AG04449 (cell line): ENCODE results near the gene SLC45A3.

Experiments
- CTCF ChIA-PET: fragments of 350-600 bp; formaldehyde crosslinking; extraction: SDS; loops from one replicate; lab custom pipeline; 2021; ENCODE audit warnings: antibody characterized with exemption; lab: Yijun Ruan, JAX
- POLR2A ChIA-PET: fragments of 400-600, 350-600 bp; formaldehyde crosslinking; extraction: SDS; loops from one replicate; lab custom pipeline; 2020; ENCODE audit warnings: antibody characterized with exemption, inconsistent platforms; lab: Yijun Ruan, JAX
- DNase-seq: peaks from one replicate; pipeline ENCODE4 v3.0.0-alpha.2; 2010; ENCODE audit warnings: low read depth, low spot score
- H3K4me3 ChIP-seq: 2 replicates; pipeline ENCODE4 v1.5.1; 2011; ENCODE audit warnings: low read depth, mild to moderate bottlenecking, control low read depth, low read length
- CTCF ChIP-seq: IDR thresholded peaks from one replicate; pipeline ENCODE4 v1.5.1; 2011; ENCODE audit warnings: mild to moderate bottlenecking, moderate library complexity, low read length, control low read depth, inconsistent platforms; ENCODE audit not compliant: insufficient read depth; ENCODE audit errors: missing control alignments

The SLC45A3 gene

GRCh38 chr1:205693421-205693991 lies 13.2 kb upstream of the SLC45A3 start:
- no peak for DNase-seq
- TF ChIP-seq CTCF: no peak
- ChIA-PET POLR2A (no interaction called here), CTCF (interaction anchor here (12.8 kb wide), 1 partner anchor 18 kb away, joined by 141 read pairs; no protein-coding TSS in a partner anchor)
- H3K4me3 ChIP-seq: no peak overlapping the region

DNA sequence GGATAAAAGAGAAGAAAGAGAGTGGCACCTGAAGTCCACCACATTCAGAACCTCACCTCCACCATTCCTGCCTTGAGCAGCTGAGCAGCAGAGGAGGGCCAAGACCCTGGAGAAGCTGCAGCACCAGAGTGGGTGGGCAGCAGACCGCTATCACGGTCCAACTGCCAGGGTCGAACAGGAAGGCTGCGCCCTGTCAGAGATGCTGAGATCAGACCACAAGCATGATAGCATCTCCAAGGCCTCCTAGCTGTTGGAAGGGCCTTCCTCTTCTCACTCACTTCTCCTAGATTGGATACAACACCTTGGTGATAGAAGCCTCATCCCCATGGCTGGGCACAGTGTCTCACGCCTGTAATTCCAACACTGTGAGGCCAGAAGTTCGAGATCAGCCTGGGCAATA lies 12.1 kb upstream of the SLC45A3 start:
- ChIA-PET CTCF (interaction anchor here (1.3 to 12.8 kb wide), 2 partner anchors 19 to 34 kb away, joined by 4 to 141 read pairs; no protein-coding TSS in a partner anchor), POLR2A (no interaction called here)
- H3K4me3 ChIP-seq: no peak overlapping the region
- no peak for TF ChIP-seq CTCF
- no peak for DNase-seq

DNA sequence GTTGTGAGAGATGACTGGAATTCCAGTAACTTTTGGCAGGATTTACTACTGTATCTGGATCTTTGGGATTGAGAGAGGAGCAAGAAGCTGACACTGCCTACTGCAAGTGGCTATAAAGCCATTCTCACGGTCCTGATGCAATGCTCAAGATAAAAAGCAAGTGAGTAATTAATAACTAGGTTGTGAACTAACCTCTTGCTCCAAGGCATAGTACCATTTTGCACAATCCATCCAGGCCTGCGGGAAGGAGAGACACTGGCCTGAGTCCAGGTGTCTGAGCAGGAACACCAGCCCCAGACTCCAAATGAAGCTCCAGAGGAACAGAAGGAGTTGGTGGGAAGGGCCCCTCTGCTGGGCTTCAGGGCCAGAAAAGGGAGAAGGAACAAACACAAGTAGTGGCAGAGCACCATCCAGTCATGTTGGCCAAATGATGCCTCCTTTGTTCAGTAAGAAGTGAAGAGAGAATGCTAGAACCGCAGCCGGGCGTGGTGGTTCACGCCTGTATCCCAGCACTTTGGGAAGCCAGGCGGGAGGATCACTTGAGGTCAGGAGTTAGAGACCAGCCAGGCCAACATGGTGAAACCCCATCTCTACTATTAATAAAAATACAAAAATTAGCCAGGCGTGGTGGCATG lies 9.9 kb upstream of the SLC45A3 start:
- TF ChIP-seq CTCF: no peak
- CTCF ChIA-PET: interaction anchor here (4.3 to 5.7 kb wide), 2 partner anchors 20 to 32 kb away, joined by 24 to 44 read pairs; no protein-coding TSS in a partner anchor
- no peak for DNase-seq
- POLR2A ChIA-PET: no interaction called here
- no peak overlapping the region for H3K4me3 ChIP-seq

GRCh38 chr1:205689479-205689878 lies 9.2 kb upstream of the SLC45A3 start:
- CTCF ChIA-PET: interaction anchor here (0.8 to 5.7 kb wide), 3 partner anchors 21 to 98 kb away, joined by 3 to 44 read pairs (median 24); no protein-coding TSS in a partner anchor
- TF ChIP-seq CTCF: no peak
- H3K4me3 ChIP-seq: no peak overlapping the region
- POLR2A ChIA-PET: no interaction called here
- no peak for DNase-seq

DNA sequence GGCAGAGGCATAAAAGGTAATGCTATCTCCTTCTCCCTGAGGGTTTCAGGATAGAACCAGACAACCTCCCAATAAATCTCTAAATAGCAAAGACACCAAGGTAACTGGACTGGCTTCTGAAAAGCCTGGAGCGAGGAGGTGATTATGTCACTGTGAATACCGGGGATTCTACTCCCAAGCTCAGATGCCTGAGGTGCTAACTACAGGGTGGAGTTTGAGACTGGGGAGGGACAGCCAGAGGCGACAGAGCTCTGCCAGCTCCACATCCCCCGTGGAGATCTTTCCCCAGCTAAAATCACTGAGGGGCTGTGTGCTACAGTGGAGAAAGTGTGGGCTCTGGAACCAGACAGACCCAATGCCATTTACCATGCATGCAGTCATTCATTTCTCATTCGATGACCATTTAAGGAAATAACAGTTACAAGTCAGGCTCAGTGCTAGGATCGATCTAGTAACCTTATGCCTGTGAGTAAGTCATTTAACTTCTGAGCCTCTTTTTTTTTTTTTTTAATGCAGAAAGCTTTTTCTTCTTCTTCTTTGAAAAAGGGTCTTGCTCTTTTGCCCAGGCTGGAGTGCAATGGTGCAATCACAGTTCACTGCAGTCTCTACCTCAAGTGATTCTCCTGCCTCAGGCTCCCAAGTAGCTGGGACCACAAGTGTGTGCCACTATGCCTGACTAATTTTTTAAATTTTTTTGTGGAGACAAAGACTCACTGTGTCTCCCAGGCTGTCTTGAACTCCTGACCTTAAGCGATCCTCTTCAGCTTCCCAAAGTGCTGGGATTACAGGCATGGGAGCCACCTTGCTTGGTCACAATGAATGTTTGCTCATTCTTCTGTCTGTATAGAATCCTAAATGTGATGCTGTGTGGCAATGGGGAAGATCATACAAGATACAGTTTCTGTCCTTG lies 8.1 kb upstream of the SLC45A3 start:
- POLR2A ChIA-PET: no interaction called here
- TF ChIP-seq CTCF: no peak
- no peak overlapping the region for H3K4me3 ChIP-seq
- CTCF ChIA-PET: interaction anchor here (0.8 to 5.7 kb wide), 5 partner anchors 22 to 97 kb away, joined by 3 to 44 read pairs (median 3); no protein-coding TSS in a partner anchor
- DNase-seq: no peak
